ENCODE data around the gene RTN4R.
"Not testable (repeated sequence)": the region's sequence is repeated elsewhere in the genome, so short reads cannot be mapped to it uniquely, and the experiment has no call there.

GRCh38 chr22:20310773-20311172 is 42.7 kb upstream of the RTN4R start:
- TF ChIP-seq POLR2A (IDR thresholded peaks at IDR 0.05): not testable (repeated sequence)
- TF ChIP-seq, protein P1, sequence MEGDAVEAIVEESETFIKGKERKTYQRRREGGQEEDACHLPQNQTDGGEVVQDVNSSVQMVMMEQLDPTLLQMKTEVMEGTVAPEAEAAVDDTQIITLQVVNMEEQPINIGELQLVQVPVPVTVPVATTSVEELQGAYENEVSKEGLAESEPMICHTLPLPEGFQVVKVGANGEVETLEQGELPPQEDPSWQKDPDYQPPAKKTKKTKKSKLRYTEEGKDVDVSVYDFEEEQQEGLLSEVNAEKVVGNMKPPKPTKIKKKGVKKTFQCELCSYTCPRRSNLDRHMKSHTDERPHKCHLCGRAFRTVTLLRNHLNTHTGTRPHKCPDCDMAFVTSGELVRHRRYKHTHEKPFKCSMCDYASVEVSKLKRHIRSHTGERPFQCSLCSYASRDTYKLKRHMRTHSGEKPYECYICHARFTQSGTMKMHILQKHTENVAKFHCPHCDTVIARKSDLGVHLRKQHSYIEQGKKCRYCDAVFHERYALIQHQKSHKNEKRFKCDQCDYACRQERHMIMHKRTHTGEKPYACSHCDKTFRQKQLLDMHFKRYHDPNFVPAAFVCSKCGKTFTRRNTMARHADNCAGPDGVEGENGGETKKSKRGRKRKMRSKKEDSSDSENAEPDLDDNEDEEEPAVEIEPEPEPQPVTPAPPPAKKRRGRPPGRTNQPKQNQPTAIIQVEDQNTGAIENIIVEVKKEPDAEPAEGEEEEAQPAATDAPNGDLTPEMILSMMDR (IDR thresholded peaks at IDR 0.05): not testable (repeated sequence)
